Common myeloid progenitor, CD34-positive (primary cell): ENCODE data around the gene SOCS7.

Experiments used
- CTCF ChIA-PET: fragments of 350-600 bp; sonication (Branson Sonifier 250); formaldehyde crosslinking; loops from one replicate; lab custom pipeline; 2021; ENCODE audit warnings: antibody characterized with exemption; lab: Charles Lee
- POLR2A ChIA-PET: fragments of 350-600 bp; sonication (Branson Sonifier 250); formaldehyde crosslinking; loops from one replicate; lab custom pipeline; 2021; ENCODE audit warnings: antibody characterized with exemption; lab: Charles Lee
- DNase-seq, 3 donors: peaks; one replicate each; pipeline versions ENCODE4 v3.0.0 to v3.0.0-alpha.2; 2013
- H3K27ac ChIP-seq, 2 experiments: 1 replicate in 1 of 2; 2 replicates in 1 of 2; pipeline ENCODE4 v1.7.0; 2013; ENCODE audit warnings: inconsistent platforms in 2 of 2, low read length in 2 of 2, mild to moderate bottlenecking in 2 of 2, low read depth in 1 of 2, moderate library complexity in 1 of 2; ENCODE audit not compliant: severe bottlenecking in 2 of 2, insufficient read depth in 1 of 2, poor library complexity in 1 of 2
- H3K27me3 ChIP-seq, 5 experiments: replicated peaks in 2 of 5; 1 replicate in 3 of 5; 2 replicates in 2 of 5; pipeline versions ENCODE4 v1.6.1 to v1.7.0; 2013; ENCODE audit warnings: low read length in 4 of 5, mild to moderate bottlenecking in 2 of 5, moderate library complexity in 2 of 5, inconsistent platforms in 1 of 5; ENCODE audit not compliant: insufficient read depth in 5 of 5, control insufficient read depth in 4 of 5
- H3K36me3 ChIP-seq, 4 experiments: 1 replicate in 2 of 4; 2 replicates in 2 of 4; pipeline versions ENCODE4 v1.6.1 to v1.7.0; 2013; ENCODE audit warnings: low read length in 3 of 4, control low read depth in 1 of 4, mild to moderate bottlenecking in 1 of 4; ENCODE audit not compliant: control insufficient read depth in 4 of 4, insufficient read depth in 4 of 4
- H3K4me1 ChIP-seq, 4 experiments: 1 replicate in 3 of 4; 2 replicates in 1 of 4; pipeline versions ENCODE4 v1.6.1 to v1.7.1; 2013; ENCODE audit warnings: low read length in 3 of 4, mild to moderate bottlenecking in 3 of 4, control low read depth in 1 of 4, inconsistent platforms in 1 of 4, moderate library complexity in 1 of 4; ENCODE audit not compliant: control insufficient read depth in 4 of 4, insufficient read depth in 4 of 4; ENCODE audit errors: control extremely low read depth in 1 of 4
- H3K4me3 ChIP-seq, 7 experiments: 1 replicate in 4 of 7; 2 replicates in 3 of 7; pipeline versions ENCODE4 v1.5.1 to v1.7.0; 2013; ENCODE audit warnings: mild to moderate bottlenecking in 7 of 7, low read length in 6 of 7, moderate library complexity in 6 of 7, inconsistent platforms in 2 of 7, low read depth in 2 of 7, control low read depth in 1 of 7; ENCODE audit not compliant: insufficient read depth in 4 of 7, control insufficient read depth in 1 of 7; ENCODE audit errors: extremely low read depth in 1 of 7
- H3K9me3 ChIP-seq, 5 experiments: 1 replicate in 4 of 5; 2 replicates in 1 of 5; pipeline versions ENCODE4 v1.6.1 to v1.7.1; 2013; ENCODE audit warnings: low read length in 4 of 5, mild to moderate bottlenecking in 2 of 5, inconsistent platforms in 1 of 5, low read depth in 1 of 5, moderate library complexity in 1 of 5; ENCODE audit not compliant: control insufficient read depth in 4 of 5, insufficient read depth in 2 of 5; ENCODE audit errors: control extremely low read depth in 1 of 5
- WGBS: methylation state at CpG from one replicate; pipeline ENCODE4 v1.1.5; 2013; ENCODE audit not compliant: insufficient coverage; 5-methylcytosine and 5-hydroxymethylcytosine counted together

The SOCS7 gene

GRCh38 chr17:38353086-38353604, 1.5 kb downstream of the SOCS7 start:
- no peaks in the 10 kb centered on the region for H3K9me3 ChIP-seq
- H3K4me3 ChIP-seq, result peak overlapping the region; percentile 57 to 84 (median 79)
- POLR2A ChIA-PET, result no interaction called here
- H3K27ac ChIP-seq, result peak overlapping the region in 1 of 2 experiments; percentile 49
- peak in 1 of 3 donors; percentile 19 for DNase-seq
- no peaks in the 10 kb centered on the region for H3K27me3 ChIP-seq
- peaks cover 1 to 29% (median 20%) of the 10 kb centered on the region in 4 experiments for H3K4me1 ChIP-seq
- peaks cover 0 to 3% (median under 1%) of the 10 kb centered on the region in 4 experiments for H3K36me3 ChIP-seq
- CTCF ChIA-PET, result interaction anchor here (0.8 to 3.0 kb wide), 7 partner anchors 12 to 68 kb away, joined by 3 to 11 read pairs (median 4); no protein-coding TSS in a partner anchor
- 28% methylated on average over 7 of the region's 8 CpGs for WGBS

- 97% methylated on average over 10 of the region's 13 CpGs for WGBS
- Histone ChIP-seq H3K36me3 (peaks cover 0 to 3% (median under 1%) of the 10 kb centered on the region in 4 experiments), H3K27ac (no peak overlapping the region), H3K9me3 (no peaks in the 10 kb centered on the region), H3K4me3 (peak overlapping the region in 3 of 7 experiments; percentile 33 to 83 (median 79)), H3K4me1 (peaks cover 1 to 29% (median 20%) of the 10 kb centered on the region in 4 experiments), H3K27me3 (no peaks in the 10 kb centered on the region)
- DNase-seq, result no peak
- ChIA-PET CTCF (interaction anchor here (1.0 to 3.0 kb wide), 7 partner anchors 8 to 61 kb away, joined by 3 to 11 read pairs (median 4); no protein-coding TSS in a partner anchor), POLR2A (no interaction called here)
Measured at GRCh38 chr17:38353668-38354067, 2.0 kb downstream of the SOCS7 start.

- H3K4me1 ChIP-seq, result peaks cover 1 to 29% (median 20%) of the 10 kb centered on the region in 4 experiments
- POLR2A ChIA-PET, result no interaction called here
- H3K4me3 ChIP-seq, result no peak overlapping the region
Measured at GRCh38 chr17:38354466-38354865, 2.8 kb downstream of the SOCS7 start.

GRCh38 chr17:38355251-38355650, 3.6 kb downstream of the SOCS7 start:
- no peak overlapping the region for H3K4me3 ChIP-seq
- no peaks in the 10 kb centered on the region for H3K27me3 ChIP-seq
- no peaks in the 10 kb centered on the region for H3K9me3 ChIP-seq
- ChIA-PET CTCF (interaction anchor here (0.8 to 3.0 kb wide), 4 partner anchors 8 to 59 kb away, joined by 3 to 11 read pairs (median 6); no protein-coding TSS in a partner anchor), POLR2A (no interaction called here)
- H3K27ac ChIP-seq, result no peak overlapping the region
- H3K36me3 ChIP-seq, result peaks cover 0 to 3% (median under 1%) of the 10 kb centered on the region in 4 experiments
- WGBS, result 100% methylated on average over 3 of the region's 4 CpGs
- no peak for DNase-seq
- H3K4me1 ChIP-seq, result peaks cover 1 to 29% (median 20%) of the 10 kb centered on the region in 4 experiments

More at GRCh38 chr17:38354466-38354865, 2.8 kb downstream of the SOCS7 start:
- H3K9me3 ChIP-seq, result no peaks in the 10 kb centered on the region
- no peak overlapping the region for H3K27ac ChIP-seq
- no peak for DNase-seq
- no peaks in the 10 kb centered on the region for H3K27me3 ChIP-seq
- H3K36me3 ChIP-seq, result peaks cover 0 to 3% (median under 1%) of the 10 kb centered on the region in 4 experiments
- WGBS, result 88% methylated on average over 4 of the region's 7 CpGs
- CTCF ChIA-PET, result interaction anchor here (1.1 to 3.0 kb wide), 7 partner anchors 8 to 60 kb away, joined by 3 to 11 read pairs (median 4); no protein-coding TSS in a partner anchor

- Histone ChIP-seq H3K9me3 (no peaks in the 10 kb centered on the region), H3K27ac (no peak overlapping the region), H3K27me3 (no peaks in the 10 kb centered on the region), H3K36me3 (peaks cover 1 to 12% (median 5%) of the 10 kb centered on the region in 4 experiments), H3K4me1 (peaks cover 1 to 19% (median 17%) of the 10 kb centered on the region in 4 experiments), H3K4me3 (no peak overlapping the region)
- DNase-seq, result no peak
- ChIA-PET CTCF (interaction anchor here (2.0 kb wide), 1 partner anchor 8 kb away, joined by 10 read pairs; no protein-coding TSS in a partner anchor), POLR2A (no interaction called here)
- WGBS, result 79% methylated on average over 2 of the region's 2 CpGs
Measured at GRCh38 chr17:38357486-38358123, 6.0 kb downstream of the SOCS7 start.

- 98% methylated on average over 6 of the region's 9 CpGs for WGBS
- H3K27ac ChIP-seq, result no peak overlapping the region
- no peak overlapping the region for H3K4me3 ChIP-seq
- peaks cover 1 to 8% (median 7%) of the 10 kb centered on the region in 4 experiments for H3K4me1 ChIP-seq
- no peak for DNase-seq
- H3K36me3 ChIP-seq, result peaks cover 2 to 12% (median 8%) of the 10 kb centered on the region in 4 experiments
- CTCF ChIA-PET, result interaction anchor here (1.2 to 2.0 kb wide), 6 partner anchors 10 to 65 kb away, joined by 3 to 10 read pairs (median 4); no protein-coding TSS in a partner anchor
- H3K27me3 ChIP-seq, result no peaks in the 10 kb centered on the region
- no peaks in the 10 kb centered on the region for H3K9me3 ChIP-seq
- POLR2A ChIA-PET, result no interaction called here
Measured at GRCh38 chr17:38358586-38359513, 7.2 kb downstream of the SOCS7 start.
